Endothelial cell of umbilical vein (primary cell): ENCODE measurements around the gene CCDC179. TPM values are rescaled to one million over a fixed set of nuclear protein-coding genes. Genes with fewer than 3 reads are reported as not detected.

Experiments used
- BruUV-seq: library from RNA; stranded (reverse); fragments of 400-500 nt; replicated peaks from 2 replicates; lab custom pipeline; 2021; lab: Mats Ljungman, UMichigan
- CTCF ChIA-PET: fragments of 300-600, 350-600 bp; sonication (Branson Sonifier 250); formaldehyde crosslinking; loops from one replicate; lab custom pipeline; 2021; ENCODE audit warnings: antibody characterized with exemption, inconsistent platforms; lab: Charles Lee
- POLR2A ChIA-PET: fragments of 300-600, 350-600 bp; sonication (Branson Sonifier 250); formaldehyde crosslinking; loops from one replicate; lab custom pipeline; 2021; ENCODE audit warnings: antibody characterized with exemption, inconsistent platforms; lab: Charles Lee
- DNase-seq: peaks from one replicate; pipeline ENCODE4 v3.0.0-alpha.2; 2011; ENCODE audit warnings: low read depth, low spot score
- FAIRE-seq: peaks from 2 replicates; lab custom pipeline; 2011; peaks lifted over from hg19 to GRCh38; lab: Jason Lieb, UNC
- H2AFZ ChIP-seq: 2 replicates; pipeline ENCODE4 v1.6.0; 2012; ENCODE audit warnings: low read depth, low read length, control low read depth, inconsistent platforms
- H3K27ac ChIP-seq: 2 replicates; pipeline ENCODE4 v1.5.1; 2011; ENCODE audit warnings: low read depth, mild to moderate bottlenecking, control low read depth, low read length, moderate library complexity; ENCODE audit not compliant: insufficient read depth
- H3K27me3 ChIP-seq, 2 experiments: 2 replicates each; pipeline versions ENCODE4 v1.6.0 to v1.6.1; 2011; ENCODE audit warnings: low read length in 2 of 2, mixed read lengths in 1 of 2; ENCODE audit not compliant: control insufficient read depth in 2 of 2, insufficient read depth in 2 of 2
- H3K36me3 ChIP-seq, 2 experiments: 2 replicates in 1 of 2; 3 replicates in 1 of 2; pipeline ENCODE4 v1.5.1; 2011; ENCODE audit warnings: low read length in 2 of 2, mild to moderate bottlenecking in 1 of 2, moderate library complexity in 1 of 2; ENCODE audit not compliant: control insufficient read depth in 2 of 2, insufficient read depth in 2 of 2; ENCODE audit errors: extremely low read depth in 1 of 2
- H3K4me1 ChIP-seq: 3 replicates; pipeline ENCODE4 v1.5.1; 2011; ENCODE audit warnings: mild to moderate bottlenecking, low read length; ENCODE audit not compliant: control insufficient read depth, insufficient read depth; ENCODE audit errors: extremely low read depth
- H3K4me2 ChIP-seq: 2 replicates; pipeline ENCODE4 v1.6.1; 2011; ENCODE audit warnings: low read length, control low read depth, mixed read lengths; ENCODE audit not compliant: insufficient read depth
- H3K4me3 ChIP-seq, 3 experiments: fragments of 200-600 bp in 1 of 3; sonication (generic), shearing (Covaris generic) in 1 of 3; replicated peaks in 1 of 3; 2 replicates each; pipeline ENCODE4 v1.5.1; 2011 to 2016; ENCODE audit warnings: control low read depth in 3 of 3, low read length in 3 of 3, mild to moderate bottlenecking in 2 of 3, inconsistent platforms in 1 of 3, low read depth in 1 of 3, moderate library complexity in 1 of 3; ENCODE audit not compliant: insufficient read depth in 1 of 3
- H3K79me2 ChIP-seq: 2 replicates; pipeline ENCODE4 v1.6.0; 2012; ENCODE audit warnings: low read length, inconsistent platforms; ENCODE audit not compliant: control insufficient read depth, insufficient read depth
- H3K9ac ChIP-seq: replicated peaks from 2 replicates; pipeline ENCODE3; 2011; ENCODE audit warnings: low read length, control low read depth; ENCODE audit not compliant: insufficient read depth; ENCODE audit errors: extremely low read depth
- H3K9me1 ChIP-seq: replicated peaks from 3 replicates; pipeline ENCODE4 v1.6.0; 2011; ENCODE audit warnings: mild to moderate bottlenecking, low read length; ENCODE audit not compliant: control insufficient read depth, insufficient read depth; ENCODE audit errors: extremely low read depth
- H3K9me3 ChIP-seq: replicated peaks from 2 replicates; pipeline ENCODE4 v1.5.1; 2012; ENCODE audit warnings: low read length, inconsistent platforms; ENCODE audit not compliant: control insufficient read depth, insufficient read depth
- H4K20me1 ChIP-seq: replicated peaks from 2 replicates; pipeline ENCODE3; 2011; ENCODE audit warnings: mild to moderate bottlenecking, low read length; ENCODE audit not compliant: control insufficient read depth, insufficient read depth; ENCODE audit errors: extremely low read depth
- EZH2 ChIP-seq: IDR thresholded peaks from 2 replicates; pipeline ENCODE4 v1.6.1; 2012; ENCODE audit warnings: borderline replicate concordance, low read depth, mild to moderate bottlenecking, moderate library complexity, low read length, inconsistent platforms; ENCODE audit not compliant: severe bottlenecking
- FOS ChIP-seq: IDR thresholded peaks from 2 replicates; pipeline ENCODE4 v1.6.1; 2011; ENCODE audit warnings: mild to moderate bottlenecking, low read length, moderate library complexity, borderline replicate concordance; ENCODE audit not compliant: insufficient read depth
- GATA2 ChIP-seq: IDR thresholded peaks from 2 replicates; pipeline ENCODE4 v1.7.0; 2011; ENCODE audit warnings: low read depth, mild to moderate bottlenecking, moderate library complexity, mixed read lengths, low read length; ENCODE audit not compliant: insufficient read length, insufficient read depth
- JUN ChIP-seq: IDR thresholded peaks from 2 replicates; pipeline ENCODE4 v1.6.1; 2011; ENCODE audit warnings: borderline replicate concordance, low read depth; ENCODE audit not compliant: insufficient read length, insufficient read depth
- MAX ChIP-seq: IDR thresholded peaks from 2 replicates; pipeline ENCODE4 v1.6.1; 2011; ENCODE audit not compliant: insufficient read depth, insufficient read length
- MYC ChIP-seq: IDR thresholded peaks from one replicate; pipeline ENCODE4 v1.6.1; 2011; ENCODE audit warnings: mild to moderate bottlenecking, low read depth, low read length
- POLR2A ChIP-seq: IDR thresholded peaks from 2 replicates; pipeline ENCODE4 v1.6.1; 2012; ENCODE audit warnings: low read depth, mild to moderate bottlenecking, control low read depth, low read length
- POLR2AphosphoS5 ChIP-seq: IDR thresholded peaks from 2 replicates; pipeline ENCODE4 v1.6.1; 2012; ENCODE audit warnings: low read depth, mild to moderate bottlenecking, control low read depth, low read length, moderate library complexity; ENCODE audit not compliant: insufficient read depth
- dilution Hi-C: fragments of 300-500 bp; cut with MboI; formaldehyde crosslinking; loops from one replicate; pipeline ENCODE4 v1.15.0; 2019; ENCODE audit warnings: low sequenced_read_pairs; ENCODE audit not compliant: extremely low pct_ligation_motif_present
- intact Hi-C: fragments of 100-400 bp; cut with micrococcal nuclease; formaldehyde crosslinking; loops from one replicate; pipeline ENCODE4 v1.10.0; 2022
- polyA plus RNA-seq, 4 experiments: library from polyadenylated mRNA; depleted of rRNA in 3 of 4; stranded (reverse) in 3 of 4; unstranded in 1 of 4; fragments of >200 nt; gene quantifications; 2 replicates each; pipeline versions ENCODE4 v1.2.1 to v1.2.3, GENCODE V29; 2011 to 2012; ENCODE audit warnings: missing spikeins in 1 of 4
- total RNA-seq: library from RNA; stranded (reverse); gene quantifications from 2 replicates; pipeline ENCODE4 v1.2.3, GENCODE V29; 2021
- TF ChIP-seq, protein P1 (sequence below), 2 donors: IDR thresholded peaks; 1 replicate in 1 of 2; 2 replicates in 1 of 2; pipeline ENCODE4 v1.5.1; 2011; ENCODE audit warnings: low read length in 2 of 2, mild to moderate bottlenecking in 2 of 2, moderate library complexity in 2 of 2, control low read depth in 1 of 2, inconsistent platforms in 1 of 2, low read depth in 1 of 2; ENCODE audit not compliant: insufficient read depth in 1 of 2; ENCODE audit errors: extremely low read depth in 1 of 2

CCDC179 gene
- total and polyA plus RNA-seq, 2 donors (not counting 3 experiments of a cell fraction or from before 2014, with no cell fraction given): not detected

- H3K4me2 ChIP-seq: no peak overlapping the region
- no peaks in the 10 kb centered on the region for H4K20me1 ChIP-seq
- CTCF ChIA-PET: interaction anchor here (0.9 to 5.4 kb wide), 3 partner anchors 9 to 17 kb away, joined by 3 to 39 read pairs (median 6); no protein-coding TSS in a partner anchor
- DNase-seq (no peak), FAIRE-seq (no peak)
- BruUV-seq: no TSS peak
- intact Hi-C loops: no loop called here
- H3K9ac ChIP-seq: no peak overlapping the region
- no peaks in the 10 kb centered on the region for H3K9me1 ChIP-seq
- H3K79me2 ChIP-seq: no peaks in the 10 kb centered on the region
- POLR2A ChIA-PET: no interaction called here
- dilution Hi-C loops: no loop called here
- H3K27ac ChIP-seq: no peak overlapping the region
- TF ChIP-seq JUN (no peak), POLR2AphosphoS5 (no peak), GATA2 (no peak), MYC (no peak), FOS (no peak), MAX (no peak), POLR2A (no peak), EZH2 (no peak)
- TF ChIP-seq, protein P1, sequence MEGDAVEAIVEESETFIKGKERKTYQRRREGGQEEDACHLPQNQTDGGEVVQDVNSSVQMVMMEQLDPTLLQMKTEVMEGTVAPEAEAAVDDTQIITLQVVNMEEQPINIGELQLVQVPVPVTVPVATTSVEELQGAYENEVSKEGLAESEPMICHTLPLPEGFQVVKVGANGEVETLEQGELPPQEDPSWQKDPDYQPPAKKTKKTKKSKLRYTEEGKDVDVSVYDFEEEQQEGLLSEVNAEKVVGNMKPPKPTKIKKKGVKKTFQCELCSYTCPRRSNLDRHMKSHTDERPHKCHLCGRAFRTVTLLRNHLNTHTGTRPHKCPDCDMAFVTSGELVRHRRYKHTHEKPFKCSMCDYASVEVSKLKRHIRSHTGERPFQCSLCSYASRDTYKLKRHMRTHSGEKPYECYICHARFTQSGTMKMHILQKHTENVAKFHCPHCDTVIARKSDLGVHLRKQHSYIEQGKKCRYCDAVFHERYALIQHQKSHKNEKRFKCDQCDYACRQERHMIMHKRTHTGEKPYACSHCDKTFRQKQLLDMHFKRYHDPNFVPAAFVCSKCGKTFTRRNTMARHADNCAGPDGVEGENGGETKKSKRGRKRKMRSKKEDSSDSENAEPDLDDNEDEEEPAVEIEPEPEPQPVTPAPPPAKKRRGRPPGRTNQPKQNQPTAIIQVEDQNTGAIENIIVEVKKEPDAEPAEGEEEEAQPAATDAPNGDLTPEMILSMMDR (IDR thresholded peaks at IDR 0.05; ENCODE audit: extremely low read depth in 1 of 2, insufficient read depth in 1 of 2, low read depth in 1 of 2, low read length in 2 of 2): no peak
- no peaks in the 10 kb centered on the region for H3K9me3 ChIP-seq
- H2AFZ ChIP-seq: no peak overlapping the region
- no peak overlapping the region for H3K4me3 ChIP-seq
- peaks cover 18% of the 10 kb centered on the region for H3K4me1 ChIP-seq
- H3K27me3 ChIP-seq: no peaks in the 10 kb centered on the region
- H3K36me3 ChIP-seq: no peaks in the 10 kb centered on the region
Observed at GRCh38 chr11:22797047-22797446, 63.2 kb downstream of the CCDC179 start.

Other genes starting within 250 kb of the CCDC179 start
- gene FANCF, start 234.7 kb downstream of the CCDC179 start, total RNA-seq: 7.4 and 7.6 TPM in 2 replicates
- gene FANCF, start 234.7 kb downstream of the CCDC179 start, polyA plus RNA-seq: 2.2 and 2.6 TPM in 2 replicates
- 0.37 and 0.88 TPM in 2 replicates for gene GAS2, start 193.9 kb downstream of the CCDC179 start, total RNA-seq
- gene GAS2, start 193.9 kb downstream of the CCDC179 start, polyA plus RNA-seq: 0.54 and 0.94 TPM in 2 replicates
- gene SVIP, start 30.7 kb downstream of the CCDC179 start, total RNA-seq: 69.5 and 70.5 TPM in 2 replicates
- gene SVIP, start 30.7 kb downstream of the CCDC179 start, polyA plus RNA-seq: 3.2 and 4.6 TPM in 2 replicates